ENCODE measurements around the gene ZNF814. TPM values are rescaled to one million over a fixed set of nuclear protein-coding genes. Genes with fewer than 3 reads are reported as not detected.
A peak's percentile ranks its signal among the peaks of the same experiment; 100 is the strongest.

The ZNF814 gene
- total RNA-seq, 1 donor from 2014 or later, result 30.7 TPM

- H3K27me3 ChIP-seq, result no peaks in the 10 kb centered on the region
- peaks cover 6% of the 10 kb centered on the region for H3K4me1 ChIP-seq
- H3K4me2 ChIP-seq, result peak overlapping the region; percentile 94
- no peak for DNase-seq (ENCODE audit: low spot score)
- H3K9me3 Mint-ChIP-seq, result no peaks in the 10 kb centered on the region
- TF ChIP-seq EZH2phosphoT487 (IDR thresholded peaks at IDR 0.05) (no peak), EZH2 (IDR thresholded peaks at IDR 0.05) (no peak), CTCF (IDR thresholded peaks at IDR 0.05) (no peak)
- no peaks in the 10 kb centered on the region for H3K36me3 ChIP-seq
- H3K27ac Mint-ChIP-seq, result no peak overlapping the region
- peak overlapping the region; percentile 83 for H3K4me3 ChIP-seq
- H3K9me3 ChIP-seq (ENCODE audit: low read depth), result no peaks in the 10 kb centered on the region
- H3K4me1 Mint-ChIP-seq, result peaks cover 20% of the 10 kb centered on the region
- peak overlapping the region; percentile 96 for H3K4me3 Mint-ChIP-seq
- peaks cover 33% of the 10 kb centered on the region for H3K36me3 Mint-ChIP-seq
- H3K27me3 Mint-ChIP-seq (ENCODE audit: insufficient read depth, low read depth), result no peaks in the 10 kb centered on the region
- peaks cover 11% of the 10 kb centered on the region for H3F3A ChIP-seq (ENCODE audit: low read depth)
- no peak overlapping the region for H3K27ac ChIP-seq
- H3K9ac ChIP-seq, result peak overlapping the region; percentile 86
- peaks cover 62% of the 10 kb centered on the region for H3K79me2 ChIP-seq (ENCODE audit: low read depth)
- no peak overlapping the region for H2AFZ ChIP-seq (replicated peaks)
- peaks cover 10% of the 10 kb centered on the region for H4K20me1 ChIP-seq (ENCODE audit: low read depth)
Observed at GRCh38 chr19:57820599-57820998, 68.2 kb downstream of the ZNF814 start.

- Mint-ChIP-seq H3K4me1 (peaks cover 27% of the 10 kb centered on the region), H3K4me3 (peak overlapping the region; percentile 96), H3K36me3 (peaks cover 28% of the 10 kb centered on the region), H3K9me3 (no peaks in the 10 kb centered on the region), H3K27me3 (ENCODE audit: insufficient read depth, low read depth) (no peaks in the 10 kb centered on the region), H3K27ac (peak overlapping the region; percentile 91)
- Histone ChIP-seq H3K9me3 (ENCODE audit: low read depth) (no peaks in the 10 kb centered on the region), H3K27ac (no peak overlapping the region), H3K79me2 (ENCODE audit: low read depth) (peaks cover 52% of the 10 kb centered on the region), H2AFZ (replicated peaks) (no peak overlapping the region), H4K20me1 (ENCODE audit: low read depth) (peaks cover 10% of the 10 kb centered on the region), H3K9ac (peak overlapping the region; percentile 86), H3K4me1 (peaks cover 6% of the 10 kb centered on the region), H3K27me3 (no peaks in the 10 kb centered on the region), H3F3A (ENCODE audit: low read depth) (peaks cover 11% of the 10 kb centered on the region), H3K4me2 (peak overlapping the region; percentile 94), H3K36me3 (no peaks in the 10 kb centered on the region), H3K4me3 (peak overlapping the region; percentile 83)
- no peak for TF ChIP-seq EZH2phosphoT487 (IDR thresholded peaks at IDR 0.05)
- no peak for TF ChIP-seq EZH2 (IDR thresholded peaks at IDR 0.05)
- TF ChIP-seq CTCF (IDR thresholded peaks at IDR 0.05), result peak; percentile 29
- peak; percentile 93 for DNase-seq (ENCODE audit: low spot score)
Observed at GRCh38 chr19:57819475-57820148, 69.2 kb downstream of the ZNF814 start.

- peaks cover 21% of the 10 kb centered on the region for H3K36me3 Mint-ChIP-seq
- Histone ChIP-seq H3K9me3 (ENCODE audit: low read depth) (no peaks in the 10 kb centered on the region), H4K20me1 (ENCODE audit: low read depth) (peaks cover 15% of the 10 kb centered on the region), H3K36me3 (no peaks in the 10 kb centered on the region), H2AFZ (replicated peaks) (no peak overlapping the region), H3F3A (ENCODE audit: low read depth) (peaks cover 11% of the 10 kb centered on the region), H3K4me3 (no peak overlapping the region), H3K27me3 (no peaks in the 10 kb centered on the region), H3K4me2 (peak overlapping the region; percentile 94), H3K9ac (no peak overlapping the region), H3K79me2 (ENCODE audit: low read depth) (peaks cover 51% of the 10 kb centered on the region), H3K4me1 (peaks cover 6% of the 10 kb centered on the region), H3K27ac (no peak overlapping the region)
- peak overlapping the region; percentile 96 for H3K4me3 Mint-ChIP-seq
- no peaks in the 10 kb centered on the region for H3K9me3 Mint-ChIP-seq
- peaks cover 33% of the 10 kb centered on the region for H3K4me1 Mint-ChIP-seq
- H3K27me3 Mint-ChIP-seq (ENCODE audit: insufficient read depth, low read depth), result no peaks in the 10 kb centered on the region
- no peak for DNase-seq (ENCODE audit: low spot score)
- no peak for TF ChIP-seq CTCF (IDR thresholded peaks at IDR 0.05)
- TF ChIP-seq EZH2 (IDR thresholded peaks at IDR 0.05), result no peak
- no peak for TF ChIP-seq EZH2phosphoT487 (IDR thresholded peaks at IDR 0.05)
- H3K27ac Mint-ChIP-seq, result no peak overlapping the region
Observed at GRCh38 chr19:57818378-57818777, 70.5 kb downstream of the ZNF814 start.

All from neural progenitor cell (in vitro differentiated cells).